Fibroblast of skin of scalp (primary cell): ENCODE data around the gene ADORA2B.
"Not testable (repeated sequence)": the region's sequence is repeated elsewhere in the genome, so short reads cannot be mapped to it uniquely, and the experiment has no call there.

Experiments
- DNase-seq: peaks from one replicate; pipeline ENCODE4 v3.0.0-alpha.2; 2013

Gene ADORA2B

DNA sequence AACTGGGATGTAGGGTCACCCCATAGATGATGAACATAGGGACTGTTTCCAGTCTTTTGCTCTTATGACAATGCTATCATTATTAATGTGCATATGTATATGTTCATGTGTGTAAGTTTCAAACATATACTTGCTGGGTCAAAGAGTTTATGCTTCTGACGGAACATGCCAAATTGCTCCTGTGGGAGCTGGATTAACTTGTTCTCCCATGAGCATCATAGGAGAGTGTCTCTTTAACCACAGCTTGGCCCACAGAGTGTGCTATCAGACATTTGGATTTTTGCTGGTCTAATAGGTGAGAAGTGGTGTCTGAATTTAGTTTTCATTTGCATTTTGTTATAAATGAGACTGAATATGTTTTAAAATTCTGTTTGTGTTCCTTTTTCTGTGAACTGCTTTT is 22.3 kb upstream of the ADORA2B start:
- no peak for DNase-seq

DNA sequence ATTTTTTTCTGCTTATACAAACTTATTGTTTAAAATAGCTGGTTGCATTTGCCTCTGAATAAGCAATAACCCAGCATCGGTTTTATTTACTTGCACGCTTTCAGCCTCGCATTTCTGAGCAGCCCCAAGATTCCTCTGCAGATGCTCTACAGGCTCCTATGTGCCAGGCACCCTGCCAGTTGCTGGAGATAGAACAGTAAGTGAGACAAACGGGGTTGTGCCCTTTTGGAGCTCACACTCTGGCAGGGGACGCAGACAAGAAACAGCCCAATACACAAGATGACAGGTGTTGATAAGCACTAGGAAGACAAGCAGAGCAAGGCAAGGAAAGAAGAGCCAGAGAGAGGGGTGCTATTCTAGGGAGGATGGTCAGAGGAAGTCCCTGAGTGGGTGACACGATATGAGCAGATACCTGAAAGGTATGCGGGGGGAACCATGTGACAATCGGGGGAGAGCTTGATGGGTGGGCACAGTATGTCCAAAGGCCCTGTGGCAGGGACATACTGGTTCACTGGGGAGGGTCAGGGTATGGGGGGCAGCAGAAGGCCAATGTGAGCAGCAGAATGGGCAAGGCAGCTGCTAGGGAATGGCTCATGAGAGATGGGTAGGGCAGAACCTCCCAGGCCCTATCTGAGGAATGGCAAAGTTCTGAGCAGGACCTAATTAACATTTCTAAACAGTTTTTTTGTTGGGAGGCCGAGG is 18.7 kb upstream of the ADORA2B start:
- no peak for DNase-seq

DNA sequence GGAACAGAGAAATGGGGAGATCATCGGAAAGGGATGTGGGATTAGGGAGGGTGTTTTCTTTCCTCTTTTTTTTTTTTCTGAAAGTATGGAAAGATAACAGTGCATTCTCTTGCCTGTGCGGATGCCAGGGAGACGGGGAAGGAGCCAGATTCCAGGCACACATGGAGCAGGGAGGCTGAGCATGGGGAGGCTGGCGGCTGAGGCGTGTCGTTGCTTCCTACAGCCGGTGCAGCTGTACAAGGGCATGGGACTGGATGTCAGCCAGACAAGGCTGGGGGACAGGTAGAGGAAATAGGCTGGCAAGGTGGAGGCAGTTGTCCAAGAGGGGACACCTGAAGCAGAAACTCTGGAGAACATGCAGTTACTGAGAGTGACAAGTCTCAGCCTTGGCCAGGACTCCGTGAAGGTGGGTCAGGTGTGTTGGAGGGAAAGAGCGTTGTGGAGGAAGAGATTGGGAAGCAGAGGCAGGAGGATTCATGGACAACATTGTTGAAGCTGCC is 16.6 kb upstream of the ADORA2B start:
- no peak for DNase-seq

DNA sequence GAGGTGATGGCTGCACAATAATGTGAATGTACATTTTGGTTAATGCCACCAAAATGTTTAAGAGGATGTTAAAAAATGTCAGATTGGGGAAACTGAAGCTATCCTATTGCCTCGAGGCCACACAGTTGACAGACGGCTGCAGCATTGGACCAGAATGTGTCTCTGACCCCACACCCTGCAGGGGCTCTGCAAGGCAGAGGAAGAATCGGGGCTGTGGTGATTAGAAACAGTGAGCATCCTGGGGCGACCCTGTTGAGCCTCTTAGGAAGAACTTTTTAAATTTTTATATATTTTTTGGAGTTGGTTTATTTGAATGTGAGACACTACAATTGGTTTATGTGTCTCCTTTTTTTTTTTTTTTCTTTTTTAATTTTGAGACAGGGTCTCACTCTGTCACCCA is 15.0 kb upstream of the ADORA2B start:
- DNase-seq: no peak

GRCh38 chr17:15930426-15930825 is 14.5 kb upstream of the ADORA2B start:
- DNase-seq: no peak

GRCh38 chr17:15931394-15931793 is 13.5 kb upstream of the ADORA2B start:
- DNase-seq: no peak

GRCh38 chr17:15934866-15935265 is 10.1 kb upstream of the ADORA2B start:
- DNase-seq: no peak

- DNase-seq: no peak
These were observed 9.0 kb upstream of the ADORA2B start for GRCh38 chr17:15935891-15936290.

DNA sequence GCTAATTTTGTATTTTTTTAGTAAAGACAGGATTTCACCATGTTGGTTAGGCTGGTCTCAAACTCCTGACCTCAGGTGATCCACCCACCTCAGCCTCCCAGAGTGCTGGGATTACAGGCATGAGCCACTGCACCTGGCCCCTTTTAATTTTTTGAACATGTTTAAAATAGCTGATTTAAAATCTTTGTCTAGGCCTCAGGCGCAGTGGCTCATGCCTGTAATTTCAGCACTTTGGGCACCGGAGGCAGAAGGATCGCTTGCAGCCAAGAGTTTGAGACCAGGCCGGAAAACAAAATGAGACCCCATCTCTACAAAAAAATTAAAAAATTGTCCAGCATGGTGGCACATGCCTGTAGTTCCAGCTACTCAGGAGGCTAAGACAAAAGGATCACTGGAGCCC is 8.4 kb upstream of the ADORA2B start:
- not testable (repeated sequence) for DNase-seq

- DNase-seq: no peak
These were observed 3.1 kb upstream of the ADORA2B start for GRCh38 chr17:15941781-15942180.

DNA sequence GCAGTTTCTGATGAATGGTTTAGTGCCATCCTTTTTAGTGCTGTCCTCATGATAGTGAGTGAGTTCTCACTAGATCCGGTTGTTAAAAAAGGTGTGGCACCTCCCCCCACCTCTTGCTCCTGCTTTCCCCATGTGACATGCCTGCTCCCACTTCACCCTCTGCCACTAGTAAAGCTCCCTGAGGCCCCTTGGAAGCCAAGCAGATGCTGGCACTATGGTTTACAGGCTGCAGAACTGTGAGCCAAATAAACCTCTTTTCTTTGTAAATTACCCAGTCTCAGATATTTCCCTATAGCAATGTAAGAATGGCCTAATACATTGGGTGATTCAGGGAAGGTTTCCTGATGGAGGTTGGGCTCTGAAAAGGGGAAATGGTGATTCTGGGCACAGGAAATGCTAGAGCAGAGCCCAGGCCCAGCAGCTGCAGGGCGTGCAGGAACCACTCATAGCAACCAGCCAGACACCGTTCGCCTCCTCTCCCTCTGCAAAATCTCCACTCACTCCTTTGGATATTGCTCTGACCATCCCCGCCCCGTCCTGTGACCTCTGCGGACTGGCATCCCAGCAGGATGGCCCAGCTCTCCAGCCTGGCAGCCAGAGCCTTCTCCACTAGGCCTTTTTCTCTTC is 2.6 kb upstream of the ADORA2B start:
- no peak for DNase-seq

DNA sequence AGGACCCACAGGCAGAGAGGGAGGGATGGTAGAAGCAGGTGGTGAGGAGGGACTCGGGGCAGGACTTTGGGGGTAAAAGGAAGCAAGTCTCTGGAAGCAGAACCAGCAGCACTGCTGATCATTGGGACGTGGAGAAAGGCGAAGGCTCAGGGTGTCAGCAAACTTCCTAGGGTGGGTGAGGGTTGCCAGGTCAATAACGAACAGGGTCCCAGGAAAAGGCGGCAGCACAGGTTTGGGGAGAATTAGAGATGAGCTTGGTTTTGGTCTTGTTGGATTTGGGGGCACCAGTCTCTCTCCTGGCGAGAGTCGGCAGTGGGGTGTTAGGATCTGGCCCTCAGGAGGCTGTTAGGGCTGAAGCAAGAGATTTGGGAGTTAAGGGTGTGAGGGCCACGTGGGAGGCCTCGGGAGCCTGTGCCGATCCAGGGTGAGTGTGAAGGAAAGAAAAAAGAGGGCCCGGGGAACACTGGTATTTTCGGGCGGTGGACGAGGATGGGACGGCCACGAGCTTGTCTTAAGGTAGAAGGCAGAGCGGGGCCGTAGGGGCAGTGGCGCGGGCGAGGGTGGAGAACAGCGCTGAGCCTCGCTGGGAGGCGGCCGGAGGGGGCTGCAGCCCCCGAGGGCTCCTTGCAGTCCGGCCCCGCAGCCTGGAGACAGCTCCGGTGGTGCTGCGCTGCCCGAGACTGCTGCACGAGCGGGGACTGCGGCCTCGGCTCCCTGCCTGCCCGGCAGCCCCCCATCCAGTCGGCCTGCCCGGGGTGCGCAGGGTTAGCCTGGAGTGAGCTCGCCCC is 765 bp upstream of the ADORA2B start:
- no peak for DNase-seq

DNA sequence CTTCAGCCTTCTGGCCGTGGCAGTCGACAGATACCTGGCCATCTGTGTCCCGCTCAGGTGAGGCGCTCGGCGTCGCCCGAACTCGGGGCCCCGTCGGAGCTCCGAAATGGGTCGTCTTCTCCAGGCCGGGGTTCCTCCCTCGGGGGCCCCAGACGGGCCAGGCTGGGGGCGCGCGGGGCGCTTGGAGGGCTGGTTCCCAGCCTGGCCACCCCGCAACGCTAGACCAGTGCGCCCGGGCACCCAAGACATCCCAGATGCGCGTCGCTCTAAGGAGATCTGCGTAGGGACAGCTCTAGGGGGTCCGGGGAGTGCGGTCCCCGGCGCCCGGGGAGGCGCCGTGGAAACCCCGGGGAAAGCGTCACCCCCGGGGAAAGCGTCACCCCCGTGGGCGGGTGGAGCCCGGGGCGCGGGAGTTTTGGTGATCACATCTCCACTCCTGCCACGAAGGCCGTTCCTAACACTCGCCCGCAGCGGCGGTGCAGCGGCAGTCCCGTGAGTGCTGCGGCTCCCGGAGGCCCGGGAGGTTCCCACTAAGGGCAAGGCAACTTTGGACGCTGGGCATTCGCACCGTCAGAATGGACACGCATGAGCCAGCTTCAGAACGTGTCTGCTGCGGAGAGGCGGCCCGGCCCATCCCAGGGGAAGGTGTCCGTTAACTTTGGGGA is 729 bp downstream of the ADORA2B start:
- DNase-seq: no peak

DNA sequence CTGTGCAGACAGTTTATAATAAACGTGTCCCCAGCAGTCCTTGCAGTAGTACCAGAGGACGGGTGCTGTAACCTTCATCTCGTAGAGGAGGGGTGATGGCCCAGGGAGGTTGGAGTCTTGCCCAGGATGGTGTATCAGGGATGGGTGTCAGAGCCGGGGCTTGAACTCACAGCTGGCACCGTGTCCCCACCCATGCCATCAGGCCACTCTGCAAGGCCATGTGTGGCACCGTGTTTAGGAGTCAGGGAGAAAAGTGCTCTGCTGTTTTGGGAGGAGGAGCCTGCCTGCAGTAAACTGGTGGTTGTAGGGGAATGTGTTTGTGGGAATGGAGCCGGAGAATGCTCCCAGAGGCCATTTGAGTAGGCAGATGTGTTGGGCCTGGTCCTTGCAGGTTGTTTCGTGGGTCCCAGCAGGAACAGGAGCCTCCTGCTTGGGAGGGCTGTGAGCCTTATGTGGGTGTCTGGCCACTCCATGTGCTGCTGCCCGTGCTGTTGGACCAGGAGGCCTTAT is 1.7 kb downstream of the ADORA2B start:
- no peak for DNase-seq

DNA sequence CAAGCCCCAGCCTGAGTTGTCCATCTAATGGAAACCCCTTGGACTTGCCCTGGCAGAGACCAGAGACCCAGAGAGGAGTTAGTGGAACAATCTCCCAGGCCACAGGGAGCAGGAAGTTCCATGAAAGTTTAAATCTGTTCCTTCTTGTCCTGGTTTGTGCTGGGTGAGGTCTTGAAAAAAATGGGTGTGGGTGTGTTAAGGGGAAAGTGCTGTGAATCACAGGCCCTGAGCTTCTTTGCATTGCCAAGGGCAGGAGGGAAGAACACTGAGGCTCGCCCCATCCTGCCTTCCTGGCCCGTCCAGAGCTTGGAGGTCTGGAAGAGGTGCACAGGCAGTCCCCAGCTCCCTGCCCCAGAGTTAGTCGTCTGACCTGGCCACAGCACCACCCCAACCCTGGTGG is 2.3 kb downstream of the ADORA2B start:
- DNase-seq: no peak

DNA sequence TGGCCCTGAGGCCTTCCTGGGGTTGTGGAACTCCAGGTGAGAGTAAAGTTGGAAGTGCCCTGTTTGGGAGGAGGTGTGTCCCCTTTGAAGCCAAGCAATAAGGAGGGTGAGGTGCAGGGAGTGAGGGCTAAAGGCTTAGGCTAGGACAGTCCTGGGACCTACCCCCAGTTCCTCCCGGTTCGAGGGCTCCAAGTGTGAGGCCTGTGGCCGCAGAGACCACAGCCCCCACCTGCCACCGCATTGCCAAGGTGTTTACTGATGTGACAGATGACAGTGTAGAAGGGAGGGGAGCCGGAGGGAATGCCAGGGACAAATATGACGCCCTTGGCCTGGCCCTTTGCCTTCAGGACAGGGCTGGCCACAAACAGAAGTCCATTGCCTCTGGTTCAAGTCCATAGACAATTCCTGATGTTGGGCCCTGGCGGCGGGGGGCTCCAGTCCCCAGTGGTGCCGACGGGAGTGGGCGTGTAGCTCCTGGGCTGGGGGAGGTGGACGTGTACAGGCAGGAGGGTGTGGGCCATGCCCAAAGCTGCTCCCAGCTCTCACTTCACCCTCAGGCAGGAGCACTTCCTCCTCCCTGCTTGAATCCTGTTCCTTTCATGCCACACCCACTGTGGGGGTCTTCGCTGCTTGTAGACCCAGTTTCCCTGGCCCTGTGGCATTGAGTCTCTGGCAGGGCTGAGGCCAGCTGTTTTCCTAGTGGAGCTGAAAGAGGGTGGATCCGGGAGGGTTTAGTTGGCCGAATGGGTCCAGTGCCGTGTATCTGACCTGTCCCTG is 3.2 kb downstream of the ADORA2B start:
- DNase-seq: no peak

- no peak for DNase-seq
These were observed 6.6 kb downstream of the ADORA2B start for GRCh38 chr17:15951368-15952047.

- no peak for DNase-seq
These were observed 7.2 kb downstream of the ADORA2B start for GRCh38 chr17:15952048-15952532.

DNA sequence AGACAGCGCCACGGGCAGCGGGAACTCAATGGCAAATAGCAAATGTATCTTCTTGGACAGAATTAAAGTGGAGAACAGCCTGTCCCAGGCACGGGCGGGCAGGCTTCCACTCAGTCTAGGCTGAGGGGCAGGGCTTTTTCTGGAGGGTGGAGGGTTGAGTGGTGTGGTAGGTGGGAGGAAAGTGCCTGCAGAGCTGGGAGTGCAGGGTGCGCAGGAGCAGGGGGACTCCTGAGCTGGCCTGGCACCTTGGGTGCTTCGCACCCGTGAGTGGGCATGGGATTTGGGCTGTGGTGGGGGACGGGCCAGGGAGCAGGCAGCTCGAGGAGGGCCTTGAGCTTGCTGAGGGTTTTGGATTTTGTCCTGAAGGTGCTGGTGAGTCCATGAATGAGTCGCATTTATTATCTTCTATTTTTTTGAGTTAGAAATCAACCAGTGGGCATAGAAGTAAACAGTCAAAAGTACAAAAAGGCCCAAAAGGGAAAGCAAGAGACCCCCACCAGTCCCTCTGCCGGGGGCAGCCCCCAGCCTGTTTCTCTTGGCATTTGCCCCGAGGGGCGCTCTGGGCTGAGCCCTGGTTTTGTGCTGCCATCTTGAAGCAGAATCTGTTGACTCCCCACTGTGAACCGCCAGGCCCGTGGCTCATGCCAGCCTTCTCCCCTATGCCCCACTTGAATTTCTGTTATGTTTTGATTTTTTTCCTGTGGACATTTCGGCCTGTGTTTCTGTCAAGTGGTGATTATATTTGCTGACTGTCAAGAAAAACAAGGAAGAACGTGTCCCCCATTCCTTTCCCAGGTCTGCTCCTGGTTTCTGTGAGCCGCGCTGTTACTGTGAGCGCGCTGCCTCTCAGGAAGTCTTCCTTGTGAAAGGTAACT is 8.2 kb downstream of the ADORA2B start:
- no peak for DNase-seq

GRCh38 chr17:15954222-15954621 is 9.3 kb downstream of the ADORA2B start:
- DNase-seq: peak; percentile 89
